ENCODE measurements around the gene PPP1R37. TPM values are rescaled to one million over a fixed set of nuclear protein-coding genes. Genes with fewer than 3 reads are reported as not detected.
"Not testable (repeated sequence)": the region's sequence is repeated elsewhere in the genome, so short reads cannot be mapped to it uniquely, and the experiment has no call there.

Gene PPP1R37
- polyA plus RNA-seq, 1 donor: 24.8 TPM

DNA sequence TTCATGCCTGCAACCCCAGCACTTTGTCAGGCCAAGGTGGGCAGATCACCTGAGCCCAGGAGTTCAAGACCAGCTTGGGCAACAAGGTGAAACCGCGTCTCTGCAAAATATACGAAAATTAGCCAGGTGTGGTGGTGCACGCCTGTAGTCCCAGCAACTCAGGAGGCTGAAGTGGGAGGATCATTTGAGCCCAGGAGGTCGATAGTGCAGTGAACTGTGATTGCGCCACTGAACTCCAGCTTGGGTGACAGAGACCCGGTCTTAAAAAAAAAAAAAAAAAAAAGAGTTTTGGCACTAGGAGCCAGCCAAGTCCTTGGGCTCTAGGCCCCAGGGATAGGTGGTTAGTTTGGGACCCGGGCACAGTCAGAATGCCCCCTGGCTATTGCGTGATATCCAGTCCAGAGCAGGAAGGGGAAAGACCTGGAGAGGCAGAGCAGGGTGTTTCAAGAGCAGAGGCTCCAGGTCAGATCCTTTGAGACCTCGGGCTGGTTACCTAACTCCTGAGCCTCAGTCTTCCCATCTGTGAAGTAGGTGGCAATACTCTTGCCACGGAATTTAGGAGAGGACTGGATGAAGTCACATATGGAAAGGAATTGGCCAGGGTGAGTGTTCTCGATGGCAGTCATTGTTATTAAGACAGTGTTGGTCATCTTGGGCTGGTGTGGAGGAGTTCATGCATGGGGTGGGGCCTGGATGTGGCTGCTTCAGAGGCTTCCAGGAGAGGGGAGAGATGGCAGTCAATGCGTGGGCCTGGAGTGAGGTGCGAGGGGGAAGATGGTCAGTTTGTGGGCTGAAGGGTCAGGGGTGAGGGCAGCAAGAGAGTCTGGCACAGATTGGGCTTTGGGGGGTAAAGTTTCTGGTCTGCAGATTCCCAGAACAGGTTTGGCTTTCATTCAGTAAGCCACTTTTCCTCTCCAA lies 2.8 kb downstream of the PPP1R37 start:
- DNase-seq: no peak

DNA sequence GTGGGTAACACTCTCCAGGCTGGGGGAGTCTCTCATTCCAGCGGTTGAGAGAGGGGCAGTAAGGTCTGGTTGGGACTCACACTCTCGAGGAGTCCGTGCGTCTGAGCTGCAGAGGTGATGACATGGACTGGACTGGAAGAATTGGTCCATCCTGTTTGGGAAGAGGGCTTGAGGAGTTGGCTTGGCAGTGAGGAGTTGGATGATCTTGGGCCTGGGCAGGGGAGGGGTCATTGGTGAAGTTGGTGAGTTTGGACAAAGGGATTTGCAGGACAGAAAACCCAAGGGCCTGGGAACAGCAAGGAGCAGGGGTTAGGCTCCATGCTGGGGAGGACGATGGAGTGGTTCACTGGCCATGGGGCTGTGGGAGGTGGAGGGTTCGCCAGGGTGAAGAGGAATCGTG lies 3.7 kb downstream of the PPP1R37 start:
- no peak for DNase-seq

DNA sequence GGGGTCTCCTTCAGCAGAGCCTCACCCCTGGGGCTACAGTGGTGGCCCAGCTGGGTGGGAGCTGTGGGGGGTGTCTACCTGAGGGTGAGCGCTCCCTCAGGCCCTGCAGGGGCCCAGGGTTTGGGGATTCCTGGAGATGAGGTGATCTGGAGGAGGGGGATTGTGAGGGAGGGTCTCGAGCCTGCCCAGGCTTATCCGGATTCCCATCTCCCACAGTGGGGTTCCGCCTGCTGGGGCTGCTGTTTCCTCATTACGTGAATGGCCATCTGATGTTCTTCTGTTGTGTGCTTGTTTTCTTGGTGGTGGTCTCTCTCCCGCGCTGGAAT lies 4.4 kb downstream of the PPP1R37 start:
- no peak for DNase-seq

DNA sequence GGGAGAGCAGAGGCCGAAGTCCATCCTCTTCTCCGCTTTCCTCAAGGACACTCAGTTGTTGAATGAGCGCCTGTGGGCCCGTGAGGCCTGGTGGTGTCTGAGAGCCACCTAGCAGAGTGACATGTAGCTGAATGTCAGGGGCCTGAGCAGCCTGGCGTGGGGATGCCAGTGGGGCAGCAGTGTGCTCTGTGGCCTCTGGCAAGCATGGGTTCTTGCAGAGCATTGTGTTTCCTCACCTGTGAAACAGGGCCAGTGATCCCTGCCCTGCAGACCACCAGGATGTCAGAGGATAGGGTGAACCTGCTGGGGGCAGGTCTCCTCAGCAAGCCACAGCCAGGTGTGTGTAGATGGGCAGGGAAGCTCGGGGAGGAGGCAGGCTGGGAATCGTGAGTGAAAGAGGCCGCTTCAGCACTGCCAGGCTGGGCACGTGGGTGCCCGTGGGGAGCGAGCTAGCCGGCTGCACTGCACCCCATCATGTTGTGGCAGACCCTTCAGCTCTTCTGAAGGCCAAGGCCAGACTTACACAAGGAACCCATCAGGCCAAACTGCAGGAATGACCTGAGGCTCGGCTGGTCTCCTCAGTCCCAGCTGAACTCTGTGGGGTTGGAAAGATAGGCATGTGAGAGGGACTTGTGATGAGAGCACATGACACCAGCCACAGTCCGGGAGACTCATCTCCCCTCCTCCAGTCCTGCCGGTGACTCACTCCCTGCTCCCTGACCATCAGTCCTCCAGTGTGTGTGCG lies 5.0 kb downstream of the PPP1R37 start:
- no peak for DNase-seq

DNA sequence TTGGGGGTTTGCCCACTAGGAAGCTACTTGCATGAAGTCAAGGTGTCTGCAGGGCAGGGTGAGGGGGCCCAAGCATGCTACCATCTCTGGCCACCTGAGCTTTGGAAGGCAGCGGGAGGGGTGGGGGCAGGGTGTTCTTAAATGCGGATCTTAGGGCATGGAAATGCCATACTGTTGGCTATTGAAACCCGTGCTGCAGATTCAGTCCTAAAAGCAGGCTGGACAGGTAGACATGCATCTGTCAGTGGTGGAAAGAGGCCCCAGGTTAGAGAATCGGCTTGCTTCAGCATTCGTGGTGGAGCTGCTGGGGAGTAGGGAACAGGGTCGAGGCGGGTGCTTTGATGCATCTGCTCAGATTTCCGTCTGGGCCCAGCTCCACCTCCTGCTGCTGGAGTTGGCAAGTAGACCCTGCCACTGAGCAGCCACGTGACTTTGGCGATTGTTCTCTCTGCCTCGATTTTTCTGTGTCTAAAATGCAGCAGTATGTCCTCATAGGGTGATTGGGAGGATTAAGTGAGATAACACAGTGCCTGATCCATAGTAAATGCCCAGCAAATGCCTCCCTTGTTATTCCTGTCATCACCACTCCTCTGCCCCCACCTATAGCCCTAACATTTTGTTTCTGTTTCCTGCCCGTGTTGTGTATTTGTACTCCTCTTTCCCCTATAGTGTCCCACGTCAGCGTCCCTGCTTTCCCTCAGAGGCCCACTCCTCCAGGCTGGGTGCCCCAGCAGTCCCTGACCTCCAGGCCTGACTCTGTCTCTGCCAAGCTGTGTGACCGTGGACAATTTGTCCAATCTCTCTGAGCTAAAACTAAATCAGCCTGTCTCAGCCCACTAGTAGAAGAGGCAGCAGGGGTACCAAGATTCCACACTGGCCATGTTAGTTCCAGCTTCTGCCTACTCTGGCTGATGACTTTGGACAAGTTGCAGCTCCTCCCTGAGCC lies 5.8 kb downstream of the PPP1R37 start:
- no peak for DNase-seq

DNA sequence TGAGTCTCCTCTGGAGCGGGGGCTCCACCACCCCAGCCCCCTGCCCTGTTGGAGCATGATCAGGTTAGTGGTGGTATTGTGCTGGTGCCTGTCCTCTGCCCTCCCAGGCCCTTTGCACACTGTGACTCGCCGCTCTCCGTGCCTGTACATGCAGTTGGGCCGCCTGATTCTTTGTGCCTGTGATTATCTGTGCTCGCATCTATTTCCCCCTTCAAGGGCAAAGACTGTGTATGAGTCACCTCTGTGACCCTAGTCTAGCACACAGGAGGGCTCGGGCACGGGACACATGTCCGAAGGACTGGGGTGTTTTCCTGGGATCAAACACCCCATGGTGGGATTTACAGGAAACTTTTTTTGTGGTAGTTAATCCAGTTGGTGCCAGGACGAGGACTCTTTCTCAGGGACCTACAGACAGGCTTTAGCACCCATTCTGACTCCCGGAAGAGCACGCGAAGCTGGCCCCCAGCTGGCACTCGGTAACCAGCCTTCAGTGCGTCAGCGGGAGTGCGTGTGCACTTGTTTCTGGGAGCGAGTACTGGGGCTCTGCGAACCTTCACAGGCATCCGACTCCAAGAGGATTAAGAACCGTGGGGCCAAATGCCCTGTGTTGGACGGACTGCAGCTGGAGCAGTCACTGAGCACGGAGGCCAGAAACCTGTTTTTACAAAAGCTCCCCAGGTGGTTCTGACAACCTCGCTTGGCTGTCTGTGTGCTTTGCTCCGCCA lies 6.7 kb downstream of the PPP1R37 start:
- no peak for DNase-seq

DNA sequence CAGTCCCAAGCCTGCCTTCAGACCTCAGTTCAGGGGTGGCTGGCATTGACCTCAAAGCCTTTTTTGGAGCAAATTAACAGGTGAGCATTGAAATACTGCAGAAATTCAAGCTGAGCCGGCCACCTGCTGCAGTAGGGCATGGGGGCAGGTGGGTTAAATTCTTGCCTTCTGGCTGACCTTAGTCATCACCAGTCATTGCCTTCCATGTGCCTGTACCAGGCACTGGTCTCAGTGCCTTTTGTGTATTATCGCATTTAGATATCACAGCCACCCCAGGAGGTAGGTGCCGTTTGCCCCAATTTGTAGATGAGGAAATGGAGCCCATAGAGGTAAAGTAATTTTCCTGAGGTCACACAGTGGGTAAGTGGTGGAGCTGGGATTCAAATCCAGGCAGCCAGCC lies 7.2 kb downstream of the PPP1R37 start:
- no peak for DNase-seq

DNA sequence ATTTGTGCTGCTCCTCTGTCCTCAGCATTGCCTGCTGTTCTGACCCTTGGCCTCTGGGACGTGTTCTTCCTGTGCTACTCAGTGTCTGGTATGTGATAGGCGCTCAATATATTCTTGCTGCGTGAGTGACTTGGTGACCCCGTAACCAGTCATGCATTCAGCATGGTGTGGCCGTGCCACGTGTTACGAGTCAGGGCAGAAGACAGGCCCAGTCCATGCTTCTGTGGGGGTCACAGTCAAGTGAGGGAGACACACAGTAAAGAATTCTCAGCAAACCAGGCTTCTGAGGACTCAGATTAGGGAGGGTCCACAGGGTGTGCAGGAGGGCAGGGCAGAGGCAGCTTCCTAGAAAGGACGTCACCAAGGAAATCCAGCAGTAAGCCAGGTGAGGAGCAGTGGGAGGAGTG lies 7.9 kb downstream of the PPP1R37 start:
- no peak for DNase-seq

DNA sequence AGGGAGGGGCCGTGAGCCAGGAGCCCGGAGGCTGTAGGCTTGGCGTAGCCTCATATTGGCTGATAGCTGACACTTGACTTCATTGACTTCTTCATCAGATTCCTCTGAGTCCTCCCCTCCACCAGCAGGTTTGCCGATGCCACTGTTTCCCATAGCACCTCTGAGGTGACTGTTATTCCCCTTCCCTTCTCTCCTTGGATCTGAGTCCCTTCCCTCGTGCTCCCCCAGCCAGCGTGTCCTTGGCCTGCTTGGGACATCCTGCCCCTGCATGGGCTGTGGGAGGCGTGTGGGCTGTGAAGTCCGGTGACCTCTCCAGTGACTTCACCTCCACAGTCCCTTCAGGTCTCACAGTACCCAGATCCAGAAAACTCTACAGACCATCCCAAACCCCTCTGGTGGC lies 8.8 kb downstream of the PPP1R37 start:
- no peak for DNase-seq

DNA sequence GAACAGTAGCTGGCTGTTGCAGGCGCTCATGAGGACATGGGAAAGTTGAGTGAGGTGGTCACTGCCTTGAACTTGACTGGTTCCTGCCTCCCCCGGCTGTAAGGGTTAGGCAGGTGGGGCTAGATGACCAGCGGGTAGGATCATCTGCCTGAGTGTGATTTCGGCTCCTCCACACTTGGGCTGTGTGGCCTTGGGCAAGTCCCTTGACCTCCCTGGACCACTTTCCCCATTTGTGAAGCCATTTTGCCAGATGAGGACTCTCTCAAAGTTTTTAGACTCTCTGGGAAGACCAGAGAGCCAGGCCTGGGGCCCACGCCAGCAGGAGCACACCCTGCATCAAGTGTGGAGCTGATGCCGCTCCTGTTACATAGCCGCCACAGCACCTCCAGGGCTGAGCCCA lies 9.5 kb downstream of the PPP1R37 start:
- DNase-seq: no peak

DNA sequence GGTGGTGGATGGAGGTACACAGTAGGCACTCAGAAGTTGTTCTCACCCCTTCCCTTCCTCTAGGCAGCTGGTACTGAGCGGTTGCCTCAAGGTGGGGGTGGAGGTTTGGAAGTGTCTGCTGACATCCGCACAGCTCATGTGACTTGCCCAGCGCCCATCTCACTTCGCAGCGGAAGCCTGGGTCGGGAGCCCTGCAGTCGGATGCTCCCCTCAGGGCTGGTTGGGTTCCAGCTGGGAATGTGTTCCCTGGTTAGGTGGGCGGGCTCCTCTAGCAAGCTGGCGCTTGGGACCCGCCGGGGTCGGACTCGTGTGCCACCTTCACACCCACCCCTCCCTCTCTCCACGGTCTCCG lies 10.2 kb downstream of the PPP1R37 start:
- DNase-seq: no peak

DNA sequence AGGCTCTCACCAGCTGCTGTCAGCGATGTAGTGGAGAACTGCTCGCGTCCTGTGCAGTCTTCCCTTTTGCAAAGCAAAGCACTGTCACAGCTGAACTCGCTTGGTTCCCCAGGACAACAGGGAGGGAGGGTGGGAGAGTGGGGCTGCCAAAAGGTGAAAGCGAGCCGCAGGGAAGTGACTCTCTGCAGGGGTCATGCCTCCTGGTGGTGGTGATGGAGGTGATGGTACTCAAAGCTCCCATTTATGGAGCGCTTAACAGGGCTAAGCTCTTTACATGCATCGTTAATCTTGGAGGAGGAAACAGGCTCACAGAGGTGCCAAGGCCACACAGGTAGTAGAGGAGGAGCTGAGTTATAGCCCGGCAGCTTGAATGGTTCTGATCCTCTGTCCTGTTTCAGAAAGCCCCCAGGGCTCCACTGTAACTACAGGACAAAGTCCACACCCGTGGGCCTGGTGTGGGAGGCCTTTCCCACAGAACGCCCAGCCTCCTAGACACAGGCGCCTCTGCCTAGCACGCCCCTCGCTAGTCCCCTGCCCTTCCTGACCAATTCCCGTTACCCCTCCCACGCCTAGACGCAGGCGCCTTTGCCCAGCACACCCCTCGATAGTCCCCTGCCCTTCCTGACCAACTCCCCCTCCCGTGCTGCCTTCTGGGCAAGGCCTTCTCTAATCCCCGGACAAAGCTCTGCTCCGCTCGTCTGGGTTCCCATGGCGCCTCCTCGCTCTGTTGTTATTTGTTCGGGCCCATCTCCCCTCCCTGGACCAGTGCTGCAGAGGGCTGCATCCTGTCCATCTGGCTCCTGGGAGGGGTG lies 10.7 kb downstream of the PPP1R37 start:
- DNase-seq: no peak

DNA sequence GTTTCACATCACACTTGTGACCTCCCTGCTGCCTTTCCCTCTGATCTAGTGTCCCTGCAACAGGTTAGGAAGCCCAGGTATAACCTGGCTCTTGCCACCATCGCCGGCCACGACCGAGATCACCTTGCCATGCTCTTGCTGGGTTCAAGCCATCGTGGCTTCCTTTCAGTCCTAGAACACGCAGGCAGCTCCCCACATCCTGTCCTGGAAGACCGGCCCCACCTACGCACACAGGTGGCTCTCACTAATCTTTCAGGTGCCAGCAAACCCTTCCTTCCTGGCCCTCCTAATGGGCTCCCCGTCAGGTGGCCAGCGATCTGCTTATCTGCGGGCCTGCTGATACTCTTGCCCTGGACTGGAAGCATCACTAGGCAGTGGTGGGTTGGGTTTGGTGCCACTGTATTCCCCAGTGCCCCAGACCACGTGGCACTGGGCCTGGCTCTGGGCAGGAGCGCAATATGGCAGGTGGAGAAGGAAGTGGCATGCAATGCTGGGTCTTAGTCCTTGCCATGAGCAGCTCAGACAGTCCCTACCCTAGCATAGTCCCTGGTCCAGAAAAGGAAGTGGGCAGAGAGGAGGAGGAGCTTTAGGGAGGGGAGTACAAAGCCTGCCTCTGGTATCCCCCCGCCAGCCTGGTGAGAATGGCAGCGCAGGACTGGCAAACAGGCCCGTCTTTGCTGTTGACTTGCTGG lies 11.8 kb downstream of the PPP1R37 start:
- DNase-seq: no peak

DNA sequence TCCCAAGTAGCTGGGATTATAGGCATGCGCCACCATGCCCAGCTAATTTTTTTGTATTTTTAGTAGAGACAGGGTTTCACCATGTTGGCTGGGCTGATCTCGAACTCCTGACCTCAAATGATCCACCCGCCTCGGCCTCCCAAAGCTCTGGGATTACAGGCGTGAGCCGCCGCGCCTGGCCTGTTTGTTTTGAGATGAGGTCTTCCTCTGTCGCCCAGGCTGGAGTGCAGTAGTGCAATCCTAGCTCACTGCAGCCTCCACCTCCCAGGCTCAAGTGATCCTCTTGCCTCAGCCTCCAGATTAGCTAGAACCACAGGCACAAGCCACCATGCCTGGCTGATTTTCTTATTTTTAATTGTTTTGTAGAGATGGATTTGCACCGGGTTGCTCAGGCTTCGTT lies 13.4 kb downstream of the PPP1R37 start:
- not testable (repeated sequence) for DNase-seq

DNA sequence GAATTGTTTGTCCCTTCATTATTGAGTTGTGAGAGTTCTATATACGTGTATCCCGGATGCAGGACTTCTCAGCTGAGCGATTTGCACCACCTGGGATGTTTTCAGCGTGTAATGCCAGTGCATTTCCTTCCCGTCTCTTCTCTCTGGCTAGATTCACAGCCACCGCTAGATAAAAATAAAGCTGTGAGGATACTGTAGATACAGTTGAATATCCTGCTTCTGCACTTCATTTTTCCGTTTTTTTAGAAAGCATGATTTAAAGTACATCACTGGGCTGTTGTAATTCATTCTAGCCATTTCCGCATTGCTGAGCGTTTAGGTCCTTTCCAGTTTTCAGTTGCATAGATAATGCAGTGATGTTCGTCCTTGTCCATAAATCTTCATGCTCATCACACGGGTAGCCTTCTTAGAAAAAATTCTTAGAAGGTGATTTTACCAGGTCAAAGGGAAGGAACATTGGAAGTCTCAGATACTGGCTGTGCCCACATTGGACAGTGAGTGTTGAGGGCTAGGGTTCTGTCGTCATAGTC lies 14.7 kb downstream of the PPP1R37 start:
- DNase-seq: no peak

DNA sequence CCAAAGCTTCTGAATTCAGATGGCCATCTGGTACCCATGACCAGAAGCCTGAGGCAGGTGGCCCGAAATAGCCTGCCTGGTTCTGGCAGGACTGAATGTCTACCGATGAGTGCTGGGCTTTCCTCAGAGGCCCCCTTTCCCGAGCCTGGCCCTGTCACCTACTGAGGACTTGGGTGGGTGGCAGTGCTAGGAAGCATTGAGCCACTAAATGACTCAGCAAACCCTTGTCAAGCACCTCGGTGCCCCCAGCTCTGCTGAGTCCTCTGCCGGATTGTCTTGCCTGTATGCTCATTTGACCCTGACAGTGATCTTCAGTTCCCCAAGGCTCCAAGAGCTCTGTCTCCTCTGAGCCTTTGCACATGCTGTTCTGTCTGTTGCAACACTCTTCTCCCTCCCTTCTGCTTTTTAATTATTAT lies 17.9 kb downstream of the PPP1R37 start:
- DNase-seq: no peak

DNA sequence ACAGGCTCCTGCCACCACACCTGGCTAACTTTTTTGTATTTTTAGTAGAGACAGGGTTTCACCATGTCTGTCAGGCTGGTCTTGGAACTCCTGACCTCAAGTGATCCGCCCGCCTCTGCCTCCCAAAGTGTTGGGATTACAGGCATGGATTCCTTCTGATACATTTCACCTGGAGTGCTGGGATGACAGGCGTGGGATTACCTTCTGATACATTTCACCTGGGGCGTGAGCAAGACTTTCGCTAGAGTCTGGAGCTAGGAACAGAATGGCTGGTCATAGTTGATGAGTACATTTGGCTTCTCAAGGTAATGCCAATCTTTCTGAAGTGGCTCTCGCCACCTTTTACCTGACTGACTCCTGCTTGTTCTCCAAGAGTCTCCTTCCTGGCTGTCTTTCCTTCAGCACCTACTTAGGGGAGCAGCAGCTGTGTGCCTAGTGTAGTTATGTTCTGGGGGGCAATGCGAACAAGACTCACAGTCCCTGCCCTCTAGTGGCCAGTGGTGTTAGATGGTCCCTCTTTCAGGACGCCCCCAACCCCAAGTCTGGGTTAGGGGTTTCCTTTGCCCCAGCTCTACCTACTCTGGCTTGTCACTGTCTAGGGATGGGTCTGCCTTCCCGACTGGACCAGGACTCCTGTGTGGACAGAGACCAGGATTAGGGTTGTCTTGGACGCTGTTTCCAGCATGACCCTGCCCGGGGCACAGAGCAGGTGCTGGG lies 19.3 kb downstream of the PPP1R37 start:
- no peak for DNase-seq

DNA sequence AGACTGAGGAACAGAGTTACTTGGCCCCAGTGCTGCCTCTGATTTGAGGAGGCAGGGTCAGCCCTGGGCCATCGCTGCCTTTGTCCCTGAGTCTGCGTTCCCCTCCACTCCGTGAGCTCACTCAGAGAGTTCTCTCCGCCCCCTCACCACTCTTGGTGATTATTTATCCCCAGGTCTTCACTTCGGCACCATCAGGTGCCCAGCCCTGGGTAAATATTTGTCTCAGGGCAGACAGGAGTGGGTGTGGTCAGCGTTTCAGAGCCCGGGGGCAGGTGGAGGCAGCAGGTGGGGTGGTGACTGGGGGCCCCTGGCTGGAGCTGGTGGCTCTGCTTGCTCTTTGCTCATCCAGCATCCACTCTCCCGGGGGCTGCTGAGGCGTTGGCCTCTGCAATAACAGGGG lies 20.6 kb downstream of the PPP1R37 start:
- DNase-seq: no peak

DNA sequence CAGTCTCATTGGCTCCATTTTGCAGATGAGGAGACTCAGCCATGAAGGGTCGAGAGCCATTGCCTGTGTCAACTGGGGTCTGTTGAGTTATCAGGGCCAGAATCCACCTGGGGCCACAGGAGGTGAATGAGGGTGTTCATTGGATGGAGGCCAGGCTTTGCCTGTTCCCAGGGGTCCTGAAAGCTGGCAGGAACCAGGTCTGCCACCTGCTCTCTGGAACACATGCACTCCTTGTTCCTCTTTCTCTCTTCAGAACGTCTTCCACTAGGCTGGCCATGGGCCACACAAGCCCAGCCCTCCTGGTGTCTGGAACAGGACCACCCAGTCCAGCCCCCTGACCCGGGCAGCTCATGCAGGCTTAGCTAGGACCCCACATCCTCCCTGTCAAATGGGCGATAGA lies 21.1 kb downstream of the PPP1R37 start:
- DNase-seq: no peak

Data from hindlimb muscle (tissue), 1 donor.